ENCODE data around the gene SLC9A3.

The SLC9A3 gene

DNA sequence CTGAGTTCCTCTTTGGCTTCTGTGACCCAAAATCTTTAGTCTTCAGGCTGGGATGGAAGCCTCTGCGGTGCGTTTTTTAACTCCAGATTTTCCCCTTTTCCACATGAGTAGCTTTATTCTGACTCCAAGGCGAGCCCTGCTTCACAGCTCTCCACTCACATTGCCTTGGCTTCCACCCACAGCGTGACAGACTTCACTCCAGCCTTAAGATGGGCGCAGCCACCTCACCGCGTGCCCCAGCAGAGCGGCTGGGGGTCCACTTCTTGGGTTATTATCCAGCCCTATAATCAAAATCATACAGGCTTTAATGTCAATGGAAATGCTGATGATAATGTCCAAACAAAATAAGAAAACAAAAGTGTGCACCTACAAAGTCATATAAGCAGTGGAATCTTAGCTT is 80.0 kb downstream of the SLC9A3 start:
- H3K79me2 ChIP-seq (ENCODE audit: low read length) = peaks cover 29% of the 10 kb centered on the region
- H3K9ac ChIP-seq (ENCODE audit: low read length) = peak overlapping the region; percentile 88; the same call in 1 of the 2 replicates

DNA sequence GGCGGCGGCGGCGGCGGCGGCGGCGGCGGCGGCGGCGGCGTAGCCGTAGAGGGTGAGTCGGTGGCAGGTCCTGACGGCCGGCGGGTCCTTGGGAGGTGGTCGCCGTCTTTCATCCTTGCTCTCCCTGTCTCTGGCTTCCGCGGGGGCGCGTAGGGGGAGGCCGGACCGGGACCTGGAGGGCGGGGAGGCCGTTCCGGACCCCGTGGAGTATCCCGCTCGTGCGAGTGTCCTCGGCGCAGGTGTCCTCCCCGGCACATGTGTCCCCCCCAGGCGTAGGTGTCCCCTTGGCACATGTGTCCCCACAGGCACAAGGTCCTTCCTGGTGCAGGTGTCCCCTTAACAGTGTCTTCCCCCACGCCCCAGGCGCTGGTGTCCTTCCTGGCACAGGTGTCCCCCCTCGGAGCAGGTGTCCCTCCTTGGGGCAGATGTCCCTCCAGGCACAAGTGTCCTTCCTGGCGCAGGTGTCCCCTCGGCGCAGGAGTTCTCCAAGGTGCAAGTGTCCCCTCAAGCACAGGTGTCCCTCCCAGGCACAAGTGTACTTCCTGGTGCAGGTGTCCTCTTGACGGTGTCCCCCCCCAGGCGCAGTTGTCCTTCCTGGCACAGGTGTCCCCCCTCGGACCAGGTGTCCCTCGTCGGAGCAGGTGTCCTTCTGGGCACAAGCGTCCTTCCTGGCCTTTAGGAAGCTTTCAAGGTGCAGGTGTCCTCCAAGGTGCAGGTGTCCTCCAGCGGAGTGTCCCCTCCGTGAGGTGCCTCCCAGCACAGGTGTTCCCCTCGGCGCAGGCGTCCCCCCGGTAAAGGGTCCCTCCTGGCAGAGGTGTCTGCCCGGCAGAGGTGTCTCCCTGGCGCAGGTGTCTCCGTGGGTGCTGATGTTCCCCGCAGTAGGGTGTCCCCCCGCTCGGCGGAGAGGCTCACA is 80.8 kb downstream of the SLC9A3 start:
- peaks cover 29% of the 10 kb centered on the region for H3K79me2 ChIP-seq (ENCODE audit: low read length)
- H3K27ac ChIP-seq (ENCODE audit: low read length) = peak overlapping the region; percentile 16; the same call in 1 of the 2 replicates
- H3K27me3 ChIP-seq (ENCODE audit: low read depth, low read length) = no peaks in the 10 kb centered on the region
- H3K4me2 ChIP-seq (ENCODE audit: low read length) = peak overlapping the region; percentile 89
- no peaks in the 10 kb centered on the region for H3K9me3 ChIP-seq (ENCODE audit: insufficient read depth, low read length)
- TF ChIP-seq, protein P1, sequence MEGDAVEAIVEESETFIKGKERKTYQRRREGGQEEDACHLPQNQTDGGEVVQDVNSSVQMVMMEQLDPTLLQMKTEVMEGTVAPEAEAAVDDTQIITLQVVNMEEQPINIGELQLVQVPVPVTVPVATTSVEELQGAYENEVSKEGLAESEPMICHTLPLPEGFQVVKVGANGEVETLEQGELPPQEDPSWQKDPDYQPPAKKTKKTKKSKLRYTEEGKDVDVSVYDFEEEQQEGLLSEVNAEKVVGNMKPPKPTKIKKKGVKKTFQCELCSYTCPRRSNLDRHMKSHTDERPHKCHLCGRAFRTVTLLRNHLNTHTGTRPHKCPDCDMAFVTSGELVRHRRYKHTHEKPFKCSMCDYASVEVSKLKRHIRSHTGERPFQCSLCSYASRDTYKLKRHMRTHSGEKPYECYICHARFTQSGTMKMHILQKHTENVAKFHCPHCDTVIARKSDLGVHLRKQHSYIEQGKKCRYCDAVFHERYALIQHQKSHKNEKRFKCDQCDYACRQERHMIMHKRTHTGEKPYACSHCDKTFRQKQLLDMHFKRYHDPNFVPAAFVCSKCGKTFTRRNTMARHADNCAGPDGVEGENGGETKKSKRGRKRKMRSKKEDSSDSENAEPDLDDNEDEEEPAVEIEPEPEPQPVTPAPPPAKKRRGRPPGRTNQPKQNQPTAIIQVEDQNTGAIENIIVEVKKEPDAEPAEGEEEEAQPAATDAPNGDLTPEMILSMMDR (IDR thresholded peaks at IDR 0.05; ENCODE audit: low read depth, low read length) = no peak
- no peak for TF ChIP-seq EZH2phosphoT487 (IDR thresholded peaks at IDR 0.05; ENCODE audit: low read depth)
- H4K20me1 ChIP-seq (ENCODE audit: insufficient read depth, low read length) = no peaks in the 10 kb centered on the region
- peak overlapping the region; percentile 88 for H3K9ac ChIP-seq (ENCODE audit: low read length)
- H3K4me3 ChIP-seq (ENCODE audit: low read length) = peak overlapping the region; percentile 99
- H2AFZ ChIP-seq (ENCODE audit: low read depth, low read length) = 0 out of 2 replicates have a peak overlapping the region, but pooled peaks have one; percentile 21
- peaks cover 22% of the 10 kb centered on the region for H3K4me1 ChIP-seq (ENCODE audit: low read length)
- H3K36me3 ChIP-seq (replicated peaks; ENCODE audit: low read depth, low read length) = peaks cover 15% of the 10 kb centered on the region

More for the DNA sequence above, 80.0 kb downstream of the SLC9A3 start:
- peaks cover 22% of the 10 kb centered on the region for H3K4me1 ChIP-seq (ENCODE audit: low read length)
- peaks cover 21% of the 10 kb centered on the region for H3K36me3 ChIP-seq (replicated peaks; ENCODE audit: low read depth, low read length)
- TF ChIP-seq, protein P1 (IDR thresholded peaks at IDR 0.05; ENCODE audit: low read depth, low read length) = no peak
- H3K4me3 ChIP-seq (ENCODE audit: low read length) = peak overlapping the region; percentile 99
- no peaks in the 10 kb centered on the region for H4K20me1 ChIP-seq (ENCODE audit: insufficient read depth, low read length)
- no peak overlapping the region for H2AFZ ChIP-seq (ENCODE audit: low read depth, low read length)
- H3K27ac ChIP-seq (ENCODE audit: low read length) = no peak overlapping the region
- no peaks in the 10 kb centered on the region for H3K27me3 ChIP-seq (ENCODE audit: low read depth, low read length)
- peak overlapping the region; percentile 89 for H3K4me2 ChIP-seq (ENCODE audit: low read length)
- no peaks in the 10 kb centered on the region for H3K9me3 ChIP-seq (ENCODE audit: insufficient read depth, low read length)

DNA sequence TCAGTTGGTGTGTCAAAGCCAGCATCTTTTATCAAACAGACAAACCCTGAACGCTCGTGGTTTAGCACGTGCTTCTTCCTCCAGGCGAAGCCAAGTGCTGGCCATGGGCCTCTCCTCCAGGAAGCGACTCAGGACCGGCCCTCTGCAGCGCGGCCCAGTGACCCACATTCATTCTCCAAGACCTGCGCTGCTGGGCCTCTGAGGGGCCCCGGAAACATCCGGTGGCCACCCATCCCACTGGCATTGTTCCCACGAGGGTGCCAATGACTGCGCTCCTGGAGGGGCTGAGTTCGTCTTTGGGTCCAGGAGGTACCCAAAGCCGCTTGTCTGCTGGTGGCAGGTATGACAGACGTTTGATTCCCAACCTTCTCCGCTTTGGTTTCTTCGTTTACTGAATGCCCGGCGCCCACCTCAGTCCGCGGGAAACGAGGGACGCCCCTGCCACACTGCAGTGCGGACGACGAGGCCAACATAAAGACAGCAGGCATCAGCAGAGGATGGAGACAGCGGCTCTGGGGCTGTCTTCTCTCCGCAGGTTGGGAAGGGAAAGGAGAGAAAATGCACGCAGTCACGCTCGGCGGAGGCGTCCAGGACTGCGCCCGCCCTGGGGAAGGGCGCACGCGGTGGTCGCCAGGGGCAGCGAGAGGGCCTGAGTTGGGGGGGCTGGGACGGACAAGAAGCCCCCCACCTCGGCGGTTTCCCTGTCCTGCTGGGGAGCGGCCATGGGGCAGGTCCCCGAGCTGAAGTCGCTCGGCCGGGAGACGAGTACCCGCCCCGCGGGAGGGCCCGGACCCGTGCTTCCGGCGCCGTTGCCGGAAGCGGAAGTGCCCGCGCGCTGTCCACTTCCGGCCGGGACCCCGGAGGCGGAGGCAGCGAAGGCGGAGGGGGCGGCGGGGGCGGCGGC is 81.7 kb downstream of the SLC9A3 start, which contains the start of gene EXOC3:
TSS of gene EXOC3 (plus strand) at position 842 of the 904 bp plus-strand sequence. CDS start 3,030 bp downstream, outside the sequence.
- peak within 1 kb of the TSS; percentile 99 for H3K4me3 ChIP-seq (ENCODE audit: low read length)
- peak within 1 kb of the TSS; percentile 88 for H3K9ac ChIP-seq (ENCODE audit: low read length)
- peak within 1 kb of the TSS; percentile 54; the same call in 1 of the 2 replicates for H2AFZ ChIP-seq (ENCODE audit: low read depth, low read length)
- no peaks in the 10 kb centered on the region for H3K9me3 ChIP-seq (ENCODE audit: insufficient read depth, low read length)
- peak within 1 kb of the TSS; percentile 23 for H3K27ac ChIP-seq (ENCODE audit: low read length)
- no peaks in the 10 kb centered on the region for H4K20me1 ChIP-seq (ENCODE audit: insufficient read depth, low read length)
- TF ChIP-seq, protein P1 (IDR thresholded peaks at IDR 0.05; ENCODE audit: low read depth, low read length) = no peak
- no peak for TF ChIP-seq EZH2phosphoT487 (IDR thresholded peaks at IDR 0.05; ENCODE audit: low read depth)
- H3K4me2 ChIP-seq (ENCODE audit: low read length) = peak within 1 kb of the TSS; percentile 89
- no peaks in the 10 kb centered on the region for H3K27me3 ChIP-seq (ENCODE audit: low read depth, low read length)
- peaks cover 7% of the 10 kb centered on the region for H3K36me3 ChIP-seq (replicated peaks; ENCODE audit: low read depth, low read length)
- H3K79me2 ChIP-seq (ENCODE audit: low read length) = peaks cover 29% of the 10 kb centered on the region
- H3K4me1 ChIP-seq (ENCODE audit: low read length) = peaks cover 22% of the 10 kb centered on the region
